Endothelial cell of umbilical vein (primary cell): ENCODE results near the gene SDE2. TPM values are rescaled to one million over a fixed set of nuclear protein-coding genes. Genes with fewer than 3 reads are reported as not detected.
"Not testable (repeated sequence)": the region's sequence is repeated elsewhere in the genome, so short reads cannot be mapped to it uniquely, and the experiment has no call there.

ENCODE experiments used
- BruUV-seq: library from RNA; stranded (reverse); fragments of 400-500 nt; replicated peaks from 2 replicates; lab custom pipeline; 2021; lab: Mats Ljungman, UMichigan
- CTCF ChIA-PET: fragments of 300-600, 350-600 bp; sonication (Branson Sonifier 250); formaldehyde crosslinking; loops from one replicate; lab custom pipeline; 2021; ENCODE audit warnings: antibody characterized with exemption, inconsistent platforms; lab: Charles Lee
- POLR2A ChIA-PET: fragments of 300-600, 350-600 bp; sonication (Branson Sonifier 250); formaldehyde crosslinking; loops from one replicate; lab custom pipeline; 2021; ENCODE audit warnings: antibody characterized with exemption, inconsistent platforms; lab: Charles Lee
- DNase-seq: peaks from one replicate; pipeline ENCODE4 v3.0.0-alpha.2; 2011; ENCODE audit warnings: low read depth, low spot score
- FAIRE-seq: peaks from 2 replicates; lab custom pipeline; 2011; peaks lifted over from hg19 to GRCh38; lab: Jason Lieb, UNC
- H2AFZ ChIP-seq: 2 replicates; pipeline ENCODE4 v1.6.0; 2012; ENCODE audit warnings: low read depth, low read length, control low read depth, inconsistent platforms
- H3K27ac ChIP-seq: 2 replicates; pipeline ENCODE4 v1.5.1; 2011; ENCODE audit warnings: low read depth, mild to moderate bottlenecking, control low read depth, low read length, moderate library complexity; ENCODE audit not compliant: insufficient read depth
- H3K27me3 ChIP-seq, 2 experiments: 2 replicates each; pipeline versions ENCODE4 v1.6.0 to v1.6.1; 2011; ENCODE audit warnings: low read length in 2 of 2, mixed read lengths in 1 of 2; ENCODE audit not compliant: control insufficient read depth in 2 of 2, insufficient read depth in 2 of 2
- H3K36me3 ChIP-seq, 2 experiments: 2 replicates in 1 of 2; 3 replicates in 1 of 2; pipeline ENCODE4 v1.5.1; 2011; ENCODE audit warnings: low read length in 2 of 2, mild to moderate bottlenecking in 1 of 2, moderate library complexity in 1 of 2; ENCODE audit not compliant: control insufficient read depth in 2 of 2, insufficient read depth in 2 of 2; ENCODE audit errors: extremely low read depth in 1 of 2
- H3K4me1 ChIP-seq: 3 replicates; pipeline ENCODE4 v1.5.1; 2011; ENCODE audit warnings: mild to moderate bottlenecking, low read length; ENCODE audit not compliant: control insufficient read depth, insufficient read depth; ENCODE audit errors: extremely low read depth
- H3K4me2 ChIP-seq: 2 replicates; pipeline ENCODE4 v1.6.1; 2011; ENCODE audit warnings: low read length, control low read depth, mixed read lengths; ENCODE audit not compliant: insufficient read depth
- H3K4me3 ChIP-seq, 3 experiments: fragments of 200-600 bp in 1 of 3; sonication (generic), shearing (Covaris generic) in 1 of 3; replicated peaks in 1 of 3; 2 replicates each; pipeline ENCODE4 v1.5.1; 2011 to 2016; ENCODE audit warnings: control low read depth in 3 of 3, low read length in 3 of 3, mild to moderate bottlenecking in 2 of 3, inconsistent platforms in 1 of 3, low read depth in 1 of 3, moderate library complexity in 1 of 3; ENCODE audit not compliant: insufficient read depth in 1 of 3
- H3K79me2 ChIP-seq: 2 replicates; pipeline ENCODE4 v1.6.0; 2012; ENCODE audit warnings: low read length, inconsistent platforms; ENCODE audit not compliant: control insufficient read depth, insufficient read depth
- H3K9ac ChIP-seq: replicated peaks from 2 replicates; pipeline ENCODE3; 2011; ENCODE audit warnings: low read length, control low read depth; ENCODE audit not compliant: insufficient read depth; ENCODE audit errors: extremely low read depth
- H3K9me1 ChIP-seq: replicated peaks from 3 replicates; pipeline ENCODE4 v1.6.0; 2011; ENCODE audit warnings: mild to moderate bottlenecking, low read length; ENCODE audit not compliant: control insufficient read depth, insufficient read depth; ENCODE audit errors: extremely low read depth
- H3K9me3 ChIP-seq: replicated peaks from 2 replicates; pipeline ENCODE4 v1.5.1; 2012; ENCODE audit warnings: low read length, inconsistent platforms; ENCODE audit not compliant: control insufficient read depth, insufficient read depth
- H4K20me1 ChIP-seq: replicated peaks from 2 replicates; pipeline ENCODE3; 2011; ENCODE audit warnings: mild to moderate bottlenecking, low read length; ENCODE audit not compliant: control insufficient read depth, insufficient read depth; ENCODE audit errors: extremely low read depth
- EZH2 ChIP-seq: IDR thresholded peaks from 2 replicates; pipeline ENCODE4 v1.6.1; 2012; ENCODE audit warnings: borderline replicate concordance, low read depth, mild to moderate bottlenecking, moderate library complexity, low read length, inconsistent platforms; ENCODE audit not compliant: severe bottlenecking
- FOS ChIP-seq: IDR thresholded peaks from 2 replicates; pipeline ENCODE4 v1.6.1; 2011; ENCODE audit warnings: mild to moderate bottlenecking, low read length, moderate library complexity, borderline replicate concordance; ENCODE audit not compliant: insufficient read depth
- GATA2 ChIP-seq: IDR thresholded peaks from 2 replicates; pipeline ENCODE4 v1.7.0; 2011; ENCODE audit warnings: low read depth, mild to moderate bottlenecking, moderate library complexity, mixed read lengths, low read length; ENCODE audit not compliant: insufficient read length, insufficient read depth
- JUN ChIP-seq: IDR thresholded peaks from 2 replicates; pipeline ENCODE4 v1.6.1; 2011; ENCODE audit warnings: borderline replicate concordance, low read depth; ENCODE audit not compliant: insufficient read length, insufficient read depth
- MYC ChIP-seq: IDR thresholded peaks from one replicate; pipeline ENCODE4 v1.6.1; 2011; ENCODE audit warnings: mild to moderate bottlenecking, low read depth, low read length
- POLR2A ChIP-seq: IDR thresholded peaks from 2 replicates; pipeline ENCODE4 v1.6.1; 2012; ENCODE audit warnings: low read depth, mild to moderate bottlenecking, control low read depth, low read length
- POLR2AphosphoS5 ChIP-seq: IDR thresholded peaks from 2 replicates; pipeline ENCODE4 v1.6.1; 2012; ENCODE audit warnings: low read depth, mild to moderate bottlenecking, control low read depth, low read length, moderate library complexity; ENCODE audit not compliant: insufficient read depth
- dilution Hi-C: fragments of 300-500 bp; cut with MboI; formaldehyde crosslinking; loops from one replicate; pipeline ENCODE4 v1.15.0; 2019; ENCODE audit warnings: low sequenced_read_pairs; ENCODE audit not compliant: extremely low pct_ligation_motif_present
- intact Hi-C: fragments of 100-400 bp; cut with micrococcal nuclease; formaldehyde crosslinking; loops from one replicate; pipeline ENCODE4 v1.10.0; 2022
- polyA plus RNA-seq, 4 experiments: library from polyadenylated mRNA; depleted of rRNA in 3 of 4; stranded (reverse) in 3 of 4; unstranded in 1 of 4; fragments of >200 nt; gene quantifications; 2 replicates each; pipeline versions ENCODE4 v1.2.1 to v1.2.3, GENCODE V29; 2011 to 2012; ENCODE audit warnings: missing spikeins in 1 of 4
- total RNA-seq: library from RNA; stranded (reverse); gene quantifications from 2 replicates; pipeline ENCODE4 v1.2.3, GENCODE V29; 2021
- TF ChIP-seq, protein P1 (sequence below), 2 donors: IDR thresholded peaks; 1 replicate in 1 of 2; 2 replicates in 1 of 2; pipeline ENCODE4 v1.5.1; 2011; ENCODE audit warnings: low read length in 2 of 2, mild to moderate bottlenecking in 2 of 2, moderate library complexity in 2 of 2, control low read depth in 1 of 2, inconsistent platforms in 1 of 2, low read depth in 1 of 2; ENCODE audit not compliant: insufficient read depth in 1 of 2; ENCODE audit errors: extremely low read depth in 1 of 2
- TF ChIP-seq, protein P2 (sequence below): IDR thresholded peaks from 2 replicates; pipeline ENCODE4 v1.6.1; 2011; ENCODE audit not compliant: insufficient read depth, insufficient read length

Gene SDE2
- total and polyA plus RNA-seq, 2 donors (not counting 3 experiments of a cell fraction or from before 2014, with no cell fraction given), result 11.9 to 16.1 TPM

DNA sequence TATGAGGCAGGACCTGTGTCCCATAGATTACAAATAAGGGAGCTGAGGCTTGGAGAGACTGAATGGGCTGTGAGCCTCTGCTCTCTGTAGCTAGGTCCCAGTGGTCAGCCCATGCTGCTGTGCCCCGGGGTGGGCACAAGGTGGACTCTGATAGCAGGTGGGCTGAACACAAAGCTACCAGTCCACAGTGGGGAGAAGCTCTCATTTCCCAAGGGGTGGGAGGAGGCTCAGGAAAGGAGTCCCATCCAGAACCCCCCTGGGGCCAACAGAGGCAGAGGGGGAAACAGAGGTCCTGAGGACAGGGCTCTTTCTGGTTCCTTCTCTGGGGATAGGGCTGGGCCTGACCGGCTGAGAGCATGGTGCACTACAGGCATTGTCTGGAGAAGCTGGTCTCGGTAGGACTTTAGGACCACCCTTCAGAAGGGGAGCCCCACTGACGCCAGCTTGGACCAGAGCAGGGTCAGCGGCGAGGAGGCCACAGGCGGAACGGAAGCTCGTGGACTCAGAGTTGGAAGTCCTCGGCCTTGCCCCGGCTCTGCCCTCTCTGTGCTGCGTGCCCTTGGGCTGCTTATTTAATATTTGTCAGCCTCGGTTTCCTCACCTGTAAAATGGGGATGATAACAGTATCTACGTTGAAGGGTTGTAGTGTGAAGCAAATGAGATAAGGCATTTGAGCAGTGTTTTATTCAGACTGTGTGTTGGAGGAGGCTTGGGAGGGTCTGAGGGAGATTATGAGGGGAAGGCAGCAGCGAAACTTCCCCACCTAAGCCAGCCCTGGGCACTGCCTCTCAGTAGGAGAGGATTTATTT is 26.6 kb downstream of the SDE2 start:
- FAIRE-seq (no peak), DNase-seq (no peak)
- TF ChIP-seq POLR2A (no peak), POLR2AphosphoS5 (no peak), FOS (no peak), JUN (no peak), EZH2 (no peak), MYC (no peak), GATA2 (no peak)
- TF ChIP-seq, protein P1, sequence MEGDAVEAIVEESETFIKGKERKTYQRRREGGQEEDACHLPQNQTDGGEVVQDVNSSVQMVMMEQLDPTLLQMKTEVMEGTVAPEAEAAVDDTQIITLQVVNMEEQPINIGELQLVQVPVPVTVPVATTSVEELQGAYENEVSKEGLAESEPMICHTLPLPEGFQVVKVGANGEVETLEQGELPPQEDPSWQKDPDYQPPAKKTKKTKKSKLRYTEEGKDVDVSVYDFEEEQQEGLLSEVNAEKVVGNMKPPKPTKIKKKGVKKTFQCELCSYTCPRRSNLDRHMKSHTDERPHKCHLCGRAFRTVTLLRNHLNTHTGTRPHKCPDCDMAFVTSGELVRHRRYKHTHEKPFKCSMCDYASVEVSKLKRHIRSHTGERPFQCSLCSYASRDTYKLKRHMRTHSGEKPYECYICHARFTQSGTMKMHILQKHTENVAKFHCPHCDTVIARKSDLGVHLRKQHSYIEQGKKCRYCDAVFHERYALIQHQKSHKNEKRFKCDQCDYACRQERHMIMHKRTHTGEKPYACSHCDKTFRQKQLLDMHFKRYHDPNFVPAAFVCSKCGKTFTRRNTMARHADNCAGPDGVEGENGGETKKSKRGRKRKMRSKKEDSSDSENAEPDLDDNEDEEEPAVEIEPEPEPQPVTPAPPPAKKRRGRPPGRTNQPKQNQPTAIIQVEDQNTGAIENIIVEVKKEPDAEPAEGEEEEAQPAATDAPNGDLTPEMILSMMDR (IDR thresholded peaks at IDR 0.05; ENCODE audit: extremely low read depth in 1 of 2, insufficient read depth in 1 of 2, low read depth in 1 of 2, low read length in 2 of 2), result no peak
- TF ChIP-seq, protein P2, sequence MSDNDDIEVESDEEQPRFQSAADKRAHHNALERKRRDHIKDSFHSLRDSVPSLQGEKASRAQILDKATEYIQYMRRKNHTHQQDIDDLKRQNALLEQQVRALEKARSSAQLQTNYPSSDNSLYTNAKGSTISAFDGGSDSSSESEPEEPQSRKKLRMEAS, result no peak
- no TSS peak for BruUV-seq
- CTCF ChIA-PET, result interaction anchor here (0.8 to 3.8 kb wide), 11 partner anchors 10 to 500 kb away, joined by 3 to 27 read pairs (median 4); partner anchors contain the start of gene TMEM63A
- Histone ChIP-seq H3K9me3 (no peaks in the 10 kb centered on the region), H3K27ac (no peak overlapping the region), H3K4me3 (no peak overlapping the region), H3K4me1 (no peaks in the 10 kb centered on the region), H3K4me2 (no peak overlapping the region), H2AFZ (no peak overlapping the region), H3K9ac (no peak overlapping the region), H3K27me3 (no peaks in the 10 kb centered on the region), H4K20me1 (no peaks in the 10 kb centered on the region), H3K36me3 (peaks cover 0 to under 1% of the 10 kb centered on the region in 2 experiments), H3K79me2 (no peaks in the 10 kb centered on the region), H3K9me1 (no peaks in the 10 kb centered on the region)
- dilution Hi-C loops, result no loop called here
- POLR2A ChIA-PET, result no interaction called here
- intact Hi-C loops, result loop anchor here (10.0 kb wide), 2 partner anchors 418 to 648 kb away; no protein-coding TSS in a partner anchor

DNA sequence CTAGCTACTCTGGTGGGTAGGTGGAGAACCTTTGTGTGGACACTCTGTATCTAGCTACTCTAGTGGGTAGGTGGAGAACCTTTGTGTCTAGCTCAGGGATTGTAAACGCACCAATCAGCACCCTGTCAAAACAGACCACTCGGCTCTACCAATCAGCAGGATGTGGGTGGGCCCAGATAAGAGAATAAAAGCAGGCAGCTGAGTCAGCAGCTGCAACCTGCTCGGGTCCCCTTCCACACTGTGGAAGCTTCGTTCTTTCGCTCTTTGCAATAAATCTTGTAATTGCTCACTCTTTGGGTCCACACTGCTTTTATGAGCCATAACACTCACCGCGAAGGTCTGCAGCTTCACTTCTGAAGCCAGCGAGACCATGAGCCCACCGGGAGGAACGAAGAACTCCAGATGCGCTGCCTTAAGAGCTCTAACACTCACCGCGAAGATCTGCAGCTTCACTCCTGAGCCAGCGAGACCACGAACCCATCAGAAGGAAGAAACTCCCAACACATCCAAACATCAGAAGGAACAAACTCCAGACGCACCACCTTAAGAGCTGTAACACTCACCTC is 28.5 kb downstream of the SDE2 start:
- H3K79me2 ChIP-seq, H3K27me3 ChIP-seq, H4K20me1 ChIP-seq, H3K4me1 ChIP-seq, dilution Hi-C loops, H2AFZ ChIP-seq, BruUV-seq, H3K9ac ChIP-seq, H3K9me1 ChIP-seq, H3K4me3 ChIP-seq, H3K4me2 ChIP-seq, DNase-seq, H3K27ac ChIP-seq, H3K36me3 ChIP-seq, FAIRE-seq, H3K9me3 ChIP-seq: not testable (repeated sequence)
- POLR2A ChIA-PET, result interaction anchor here (0.6 to 1.0 kb wide), 2 partner anchors 50 to 182 kb away, joined by 3 read pairs; no protein-coding TSS in a partner anchor
- CTCF ChIA-PET, result interaction anchor here (0.7 to 3.0 kb wide), 4 partner anchors 9 to 498 kb away, joined by 3 to 13 read pairs (median 4); no protein-coding TSS in a partner anchor
- intact Hi-C loops, result loop anchor here (10.0 kb wide), 2 partner anchors 416 to 646 kb away; no protein-coding TSS in a partner anchor
